K562 (cell line): ENCODE data around the gene EXOC4. TPM values are rescaled to one million over a fixed set of nuclear protein-coding genes. Genes with fewer than 3 reads are reported as not detected.

Experiments used
- CTCF ChIP-seq, 3 experiments: IDR thresholded peaks in 2 of 3; conservative IDR thresholded peaks in 1 of 3; 2 replicates each; pipeline ENCODE4 v1.5.1; 2011 to 2012; ENCODE audit warnings: low read length in 3 of 3, mild to moderate bottlenecking in 3 of 3, control low read depth in 2 of 3, improper control_type of control experiment in 1 of 3, inconsistent platforms in 1 of 3, low read depth in 1 of 3, mixed read lengths in 1 of 3, moderate library complexity in 1 of 3; ENCODE audit not compliant: insufficient read depth in 2 of 3
- JUNB ChIP-seq: fragments of 450-650 bp; formaldehyde crosslinking; conservative IDR thresholded peaks from 2 replicates; pipeline ENCODE4 v1.4.0; 2020; ENCODE audit warnings: mild to moderate bottlenecking
- polyA plus RNA-seq, 8 experiments: library from polyadenylated mRNA; depleted of rRNA in 4 of 8; stranded (reverse) in 5 of 8; unstranded in 3 of 8; fragments of >200 nt; fragmentation: Nextera tagmentation in 2 of 8; fragmentation: Illumina TruSeq in 1 of 8; extraction: Ambion mirVana in 2 of 8; extraction: Trizol in 1 of 8; gene quantifications; 2 replicates each; pipeline versions ENCODE4 v1.2.1 to v1.2.3, GENCODE V29; 2011 to 2014; ENCODE audit warnings: inconsistent platforms in 1 of 8, missing spikeins in 1 of 8
- total RNA-seq, 7 experiments: library from RNA; depleted of rRNA in 6 of 7; stranded (reverse); fragments of >200 nt in 6 of 7; fragmentation: Illumina TruSeq in 2 of 7; extraction: Trizol in 2 of 7; gene quantifications; 2 replicates each; pipeline versions ENCODE4 v1.2.1 to v1.2.3, GENCODE V29; 2011 to 2021; ENCODE audit warnings: low replicate concordance in 1 of 7
- TF ChIP-seq, protein P1 (sequence below): fragments of 450-650 bp; formaldehyde crosslinking; IDR thresholded peaks from 2 replicates; pipeline ENCODE4 v1.4.0; 2020; ENCODE audit warnings: mild to moderate bottlenecking, moderate library complexity
- TF ChIP-seq, protein P2 (sequence below), 2 experiments: fragments of 450-650 bp; formaldehyde crosslinking in 1 of 2; IDR thresholded peaks; 2 replicates each; pipeline versions ENCODE4 v1.4.0 to v1.6.1; 2014 to 2020; ENCODE audit warnings: mild to moderate bottlenecking in 2 of 2, borderline replicate concordance in 1 of 2, low read depth in 1 of 2

Gene EXOC4
- total and polyA plus RNA-seq, 9 of the 15 experiments (the other 6 are each of a cell fraction or from before 2014, with no cell fraction given): 18.5 to 73.1 (median 46.6) TPM

GRCh38 chr7:134016223-134016941 lies 763.5 kb downstream of the EXOC4 start (continued):
- TF ChIP-seq, protein P1, sequence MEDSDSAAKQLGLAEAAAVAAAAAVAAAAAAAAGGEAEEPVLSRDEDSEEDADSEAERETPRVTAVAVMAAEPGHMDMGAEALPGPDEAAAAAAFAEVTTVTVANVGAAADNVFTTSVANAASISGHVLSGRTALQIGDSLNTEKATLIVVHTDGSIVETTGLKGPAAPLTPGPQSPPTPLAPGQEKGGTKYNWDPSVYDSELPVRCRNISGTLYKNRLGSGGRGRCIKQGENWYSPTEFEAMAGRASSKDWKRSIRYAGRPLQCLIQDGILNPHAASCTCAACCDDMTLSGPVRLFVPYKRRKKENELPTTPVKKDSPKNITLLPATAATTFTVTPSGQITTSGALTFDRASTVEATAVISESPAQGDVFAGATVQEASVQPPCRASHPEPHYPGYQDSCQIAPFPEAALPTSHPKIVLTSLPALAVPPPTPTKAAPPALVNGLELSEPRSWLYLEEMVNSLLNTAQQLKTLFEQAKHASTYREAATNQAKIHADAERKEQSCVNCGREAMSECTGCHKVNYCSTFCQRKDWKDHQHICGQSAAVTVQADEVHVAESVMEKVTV (CRISPR knock-in tag): peak; percentile 73
- TF ChIP-seq JUNB (no peak), CTCF (IDR thresholded peaks at IDR 0.05 in 2 of 3, conservative IDR thresholded peaks at IDR 0.05 in 1 of 3; ENCODE audit: insufficient read depth in 2 of 3, low read depth in 1 of 3, low read length in 3 of 3) (peak; percentile 67 to 86 (median 84))
- TF ChIP-seq, protein P2, sequence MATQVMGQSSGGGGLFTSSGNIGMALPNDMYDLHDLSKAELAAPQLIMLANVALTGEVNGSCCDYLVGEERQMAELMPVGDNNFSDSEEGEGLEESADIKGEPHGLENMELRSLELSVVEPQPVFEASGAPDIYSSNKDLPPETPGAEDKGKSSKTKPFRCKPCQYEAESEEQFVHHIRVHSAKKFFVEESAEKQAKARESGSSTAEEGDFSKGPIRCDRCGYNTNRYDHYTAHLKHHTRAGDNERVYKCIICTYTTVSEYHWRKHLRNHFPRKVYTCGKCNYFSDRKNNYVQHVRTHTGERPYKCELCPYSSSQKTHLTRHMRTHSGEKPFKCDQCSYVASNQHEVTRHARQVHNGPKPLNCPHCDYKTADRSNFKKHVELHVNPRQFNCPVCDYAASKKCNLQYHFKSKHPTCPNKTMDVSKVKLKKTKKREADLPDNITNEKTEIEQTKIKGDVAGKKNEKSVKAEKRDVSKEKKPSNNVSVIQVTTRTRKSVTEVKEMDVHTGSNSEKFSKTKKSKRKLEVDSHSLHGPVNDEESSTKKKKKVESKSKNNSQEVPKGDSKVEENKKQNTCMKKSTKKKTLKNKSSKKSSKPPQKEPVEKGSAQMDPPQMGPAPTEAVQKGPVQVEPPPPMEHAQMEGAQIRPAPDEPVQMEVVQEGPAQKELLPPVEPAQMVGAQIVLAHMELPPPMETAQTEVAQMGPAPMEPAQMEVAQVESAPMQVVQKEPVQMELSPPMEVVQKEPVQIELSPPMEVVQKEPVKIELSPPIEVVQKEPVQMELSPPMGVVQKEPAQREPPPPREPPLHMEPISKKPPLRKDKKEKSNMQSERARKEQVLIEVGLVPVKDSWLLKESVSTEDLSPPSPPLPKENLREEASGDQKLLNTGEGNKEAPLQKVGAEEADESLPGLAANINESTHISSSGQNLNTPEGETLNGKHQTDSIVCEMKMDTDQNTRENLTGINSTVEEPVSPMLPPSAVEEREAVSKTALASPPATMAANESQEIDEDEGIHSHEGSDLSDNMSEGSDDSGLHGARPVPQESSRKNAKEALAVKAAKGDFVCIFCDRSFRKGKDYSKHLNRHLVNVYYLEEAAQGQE (IDR thresholded peaks at IDR 0.05; ENCODE audit: borderline replicate concordance): peak; percentile 54; the same call in 1 of the 2 replicates
- TF ChIP-seq, protein P2 (CRISPR knock-in tag; IDR thresholded peaks at IDR 0.05; ENCODE audit: low read depth): no peak
